ENCODE results near the gene PAK1IP1. TPM values are rescaled to one million over a fixed set of nuclear protein-coding genes. Genes with fewer than 3 reads are reported as not detected.
A peak's percentile ranks its signal among the peaks of the same experiment; 100 is the strongest.
"Not testable (repeated sequence)": the region's sequence is repeated elsewhere in the genome, so short reads cannot be mapped to it uniquely, and the experiment has no call there.

PAK1IP1 gene
- total and polyA plus RNA-seq, 4 experiments from 2014 or later: 7.2 to 17.1 (median 9.5) TPM

- H3K27ac ChIP-seq (ENCODE audit: low read depth, low read length): no peak overlapping the region
- Mint-ChIP-seq H3K36me3 (no peaks in the 10 kb centered on the region), H3K27ac (no peak overlapping the region), H3K9me3 (peaks cover 0 to 13% (median 5%) of the 10 kb centered on the region in 8 donors), H3K4me1 (no peaks in the 10 kb centered on the region), H3K4me3 (peak overlapping the region in 1 of 8 donors; percentile 26), H3K27me3 (peaks cover 9 to 11% of the 10 kb centered on the region in 2 donors)
- no peaks in the 10 kb centered on the region for H3K36me3 ChIP-seq (ENCODE audit: insufficient read depth, low read length)
- no peaks in the 10 kb centered on the region for H3K4me1 ChIP-seq (ENCODE audit: insufficient read depth, low read length)
- no peak for DNase-seq
- POLR2A ChIA-PET (ENCODE audit: partially characterized antibody): no interaction called here
- no peaks in the 10 kb centered on the region for H3K27me3 ChIP-seq (ENCODE audit: insufficient read depth, low read length)
- H3K4me3 ChIP-seq (ENCODE audit: low read length in 2 of 2): no peak overlapping the region
- intact Hi-C loops (cut with micrococcal nuclease): no loop called here
- CTCF ChIA-PET (ENCODE audit: partially characterized antibody): no interaction called here
- no peaks in the 10 kb centered on the region for H3K9me3 ChIP-seq (ENCODE audit: control insufficient read depth in 1 of 2, low read length in 2 of 2)
Measured at GRCh38 chr6:10662207-10662606, 32.6 kb upstream of the PAK1IP1 start.

- no peaks in the 10 kb centered on the region for H3K27me3 ChIP-seq (ENCODE audit: insufficient read depth, low read length)
- Mint-ChIP-seq H3K27ac (no peak overlapping the region), H3K9me3 (peaks cover 0 to 13% (median 5%) of the 10 kb centered on the region in 8 donors), H3K27me3 (peaks cover 9 to 15% of the 10 kb centered on the region in 2 donors), H3K4me3 (no peak overlapping the region), H3K4me1 (no peaks in the 10 kb centered on the region), H3K36me3 (no peaks in the 10 kb centered on the region)
- ChIA-PET CTCF (ENCODE audit: partially characterized antibody) (no interaction called here), POLR2A (ENCODE audit: partially characterized antibody) (no interaction called here)
- no peaks in the 10 kb centered on the region for H3K36me3 ChIP-seq (ENCODE audit: insufficient read depth, low read length)
- intact Hi-C loops (cut with micrococcal nuclease): no loop called here
- DNase-seq: no peak
- H3K4me3 ChIP-seq (ENCODE audit: low read length in 2 of 2): no peak overlapping the region
- no peaks in the 10 kb centered on the region for H3K4me1 ChIP-seq (ENCODE audit: insufficient read depth, low read length)
- no peak overlapping the region for H3K27ac ChIP-seq (ENCODE audit: low read depth, low read length)
- H3K9me3 ChIP-seq (ENCODE audit: control insufficient read depth in 1 of 2, low read length in 2 of 2): no peaks in the 10 kb centered on the region
Measured at GRCh38 chr6:10662742-10663141, 32.0 kb upstream of the PAK1IP1 start.

- H3K9me3 ChIP-seq (ENCODE audit: control insufficient read depth in 1 of 2, low read length in 2 of 2); H3K4me1 ChIP-seq (ENCODE audit: insufficient read depth, low read length); H3K36me3 Mint-ChIP-seq; H3K27ac Mint-ChIP-seq; POLR2A ChIA-PET (ENCODE audit: partially characterized antibody); H3K27ac ChIP-seq (ENCODE audit: low read depth, low read length); H3K36me3 ChIP-seq (ENCODE audit: insufficient read depth, low read length); H3K4me3 Mint-ChIP-seq; H3K4me1 Mint-ChIP-seq; DNase-seq; H3K27me3 ChIP-seq (ENCODE audit: insufficient read depth, low read length); CTCF ChIA-PET (ENCODE audit: partially characterized antibody); H3K4me3 ChIP-seq (ENCODE audit: low read length in 2 of 2); intact Hi-C loops (cut with micrococcal nuclease): not testable (repeated sequence)
- Mint-ChIP-seq H3K9me3 (peaks cover 0 to 13% (median 5%) of the 10 kb centered on the region in 8 donors), H3K27me3 (peaks cover 12 to 20% of the 10 kb centered on the region in 2 donors)
Measured at GRCh38 chr6:10665595-10665994, 29.2 kb upstream of the PAK1IP1 start.

GRCh38 chr6:10668126-10668917 is 26.4 kb upstream of the PAK1IP1 start:
- Mint-ChIP-seq H3K36me3 (no peaks in the 10 kb centered on the region), H3K4me3 (no peak overlapping the region), H3K27me3 (peaks cover 10 to 20% of the 10 kb centered on the region in 2 donors), H3K27ac (no peak overlapping the region), H3K4me1 (no peaks in the 10 kb centered on the region), H3K9me3 (peaks cover 0 to 13% (median 4%) of the 10 kb centered on the region in 8 donors)
- Histone ChIP-seq H3K36me3 (ENCODE audit: insufficient read depth, low read length) (no peaks in the 10 kb centered on the region), H3K4me3 (ENCODE audit: low read length in 2 of 2) (no peak overlapping the region), H3K9me3 (ENCODE audit: control insufficient read depth in 1 of 2, low read length in 2 of 2) (no peaks in the 10 kb centered on the region), H3K4me1 (ENCODE audit: insufficient read depth, low read length) (no peaks in the 10 kb centered on the region), H3K27me3 (ENCODE audit: insufficient read depth, low read length) (no peaks in the 10 kb centered on the region), H3K27ac (ENCODE audit: low read depth, low read length) (no peak overlapping the region)
- intact Hi-C loops (cut with micrococcal nuclease): no loop called here
- DNase-seq: no peak
- CTCF ChIA-PET (ENCODE audit: partially characterized antibody): no interaction called here
- POLR2A ChIA-PET (ENCODE audit: partially characterized antibody): no interaction called here

- no peaks in the 10 kb centered on the region for H3K36me3 Mint-ChIP-seq
- ChIA-PET CTCF (ENCODE audit: partially characterized antibody) (no interaction called here), POLR2A (ENCODE audit: partially characterized antibody) (no interaction called here)
- H3K9me3 Mint-ChIP-seq: peaks cover 0 to 3% (median 0%) of the 10 kb centered on the region in 8 donors
- H3K27ac Mint-ChIP-seq: no peak overlapping the region
- DNase-seq: no peak
- H3K27ac ChIP-seq (ENCODE audit: low read depth, low read length): no peak overlapping the region
- H3K4me1 Mint-ChIP-seq: no peaks in the 10 kb centered on the region
- H3K27me3 ChIP-seq (ENCODE audit: insufficient read depth, low read length): no peaks in the 10 kb centered on the region
- no peak overlapping the region for H3K4me3 ChIP-seq (ENCODE audit: low read length in 2 of 2)
- intact Hi-C loops (cut with micrococcal nuclease): no loop called here
- no peaks in the 10 kb centered on the region for H3K4me1 ChIP-seq (ENCODE audit: insufficient read depth, low read length)
- peaks cover 0 to 2% of the 10 kb centered on the region in 2 donors for H3K27me3 Mint-ChIP-seq
- H3K36me3 ChIP-seq (ENCODE audit: insufficient read depth, low read length): no peaks in the 10 kb centered on the region
- no peak overlapping the region for H3K4me3 Mint-ChIP-seq
- H3K9me3 ChIP-seq (ENCODE audit: control insufficient read depth in 1 of 2, low read length in 2 of 2): no peaks in the 10 kb centered on the region
Measured at GRCh38 chr6:10676403-10676802, 18.4 kb upstream of the PAK1IP1 start.

- no peak overlapping the region for H3K27ac Mint-ChIP-seq
- H3K36me3 Mint-ChIP-seq: no peaks in the 10 kb centered on the region
- Histone ChIP-seq H3K9me3 (ENCODE audit: control insufficient read depth in 1 of 2, low read length in 2 of 2) (no peaks in the 10 kb centered on the region), H3K4me1 (ENCODE audit: insufficient read depth, low read length) (no peaks in the 10 kb centered on the region), H3K27ac (ENCODE audit: low read depth, low read length) (no peak overlapping the region), H3K4me3 (ENCODE audit: low read length in 2 of 2) (no peak overlapping the region), H3K27me3 (ENCODE audit: insufficient read depth, low read length) (no peaks in the 10 kb centered on the region), H3K36me3 (ENCODE audit: insufficient read depth, low read length) (no peaks in the 10 kb centered on the region)
- ChIA-PET POLR2A (ENCODE audit: partially characterized antibody) (no interaction called here), CTCF (ENCODE audit: partially characterized antibody) (no interaction called here)
- no peak overlapping the region for H3K4me3 Mint-ChIP-seq
- H3K4me1 Mint-ChIP-seq: peaks cover 0 to 8% (median 5%) of the 10 kb centered on the region in 4 donors
- no peak for DNase-seq
- peaks cover 0 to 2% of the 10 kb centered on the region in 2 donors for H3K27me3 Mint-ChIP-seq
- intact Hi-C loops (cut with micrococcal nuclease): no loop called here
- peaks cover 0 to 3% (median 0%) of the 10 kb centered on the region in 8 donors for H3K9me3 Mint-ChIP-seq
Measured at GRCh38 chr6:10678456-10678855, 16.3 kb upstream of the PAK1IP1 start.

- H3K27ac ChIP-seq (ENCODE audit: low read depth, low read length): no peak overlapping the region
- H3K4me1 ChIP-seq (ENCODE audit: insufficient read depth, low read length): no peaks in the 10 kb centered on the region
- ChIA-PET CTCF (ENCODE audit: partially characterized antibody) (no interaction called here), POLR2A (ENCODE audit: partially characterized antibody) (no interaction called here)
- Mint-ChIP-seq H3K4me3 (no peak overlapping the region), H3K36me3 (no peaks in the 10 kb centered on the region), H3K27ac (no peak overlapping the region), H3K27me3 (peaks cover 0 to 4% of the 10 kb centered on the region in 2 donors), H3K9me3 (no peaks in the 10 kb centered on the region), H3K4me1 (peaks cover 0 to 12% (median 5%) of the 10 kb centered on the region in 4 donors)
- intact Hi-C loops (cut with micrococcal nuclease): no loop called here
- H3K4me3 ChIP-seq (ENCODE audit: low read length in 2 of 2): no peak overlapping the region
- H3K9me3 ChIP-seq (ENCODE audit: control insufficient read depth in 1 of 2, low read length in 2 of 2): no peaks in the 10 kb centered on the region
- H3K27me3 ChIP-seq (ENCODE audit: insufficient read depth, low read length): no peaks in the 10 kb centered on the region
- no peak for DNase-seq
- no peaks in the 10 kb centered on the region for H3K36me3 ChIP-seq (ENCODE audit: insufficient read depth, low read length)
Measured at GRCh38 chr6:10681795-10682194, 13.0 kb upstream of the PAK1IP1 start.
